GM23248 (cell line): ENCODE data around the gene LCE1E. TPM values are rescaled to one million over a fixed set of nuclear protein-coding genes. Genes with fewer than 3 reads are reported as not detected.

Experiments
- DNase-seq: peaks from one replicate; pipeline ENCODE4 v3.0.0-alpha.2; 2015
- H2AFZ ChIP-seq: fragments of 200-600 bp; sonication (generic); 2 replicates; pipeline ENCODE4 v1.6.1; 2016; ENCODE audit warnings: antibody characterized with exemption
- H3F3A ChIP-seq: fragments of 200-600 bp; sonication (generic); 2 replicates; pipeline ENCODE4 v1.6.1; 2016; ENCODE audit warnings: mild to moderate bottlenecking, antibody characterized with exemption, mixed run types; ENCODE audit not compliant: insufficient read depth
- H3K27ac ChIP-seq: fragments of 200-600 bp; sonication (generic); 2 replicates; pipeline ENCODE4 v1.5.1; 2016; ENCODE audit warnings: mild to moderate bottlenecking
- H3K27me3 ChIP-seq: fragments of 200-600 bp; sonication (generic); replicated peaks from 2 replicates; pipeline ENCODE4 v1.6.1; 2016; ENCODE audit warnings: mild to moderate bottlenecking; ENCODE audit not compliant: insufficient read depth
- H3K36me3 ChIP-seq: fragments of 200-600 bp; sonication (generic); 2 replicates; pipeline ENCODE4 v1.6.1; 2016; ENCODE audit warnings: low read depth, mild to moderate bottlenecking
- H3K4me1 ChIP-seq: fragments of 200-600 bp; sonication (generic); 2 replicates; pipeline ENCODE4 v1.6.1; 2016; ENCODE audit warnings: mild to moderate bottlenecking; ENCODE audit not compliant: insufficient read depth
- H3K4me2 ChIP-seq: fragments of 200-600 bp; sonication (generic); one replicate; pipeline ENCODE4 v1.6.1; 2016; ENCODE audit warnings: mild to moderate bottlenecking; ENCODE audit not compliant: unreplicated experiment
- H3K4me3 ChIP-seq: fragments of 200-600 bp; sonication (generic); 2 replicates; pipeline ENCODE4 v1.5.1; 2016; ENCODE audit warnings: mild to moderate bottlenecking
- H3K79me2 ChIP-seq: fragments of 200-600 bp; sonication (generic); 2 replicates; pipeline ENCODE4 v1.6.1; 2016; ENCODE audit warnings: mild to moderate bottlenecking; ENCODE audit not compliant: insufficient read depth
- H3K9ac ChIP-seq: fragments of 200-600 bp; sonication (generic); 2 replicates; pipeline ENCODE4 v1.6.1; 2016; ENCODE audit warnings: mild to moderate bottlenecking
- H3K9me2 ChIP-seq: fragments of 200-600 bp; sonication (generic); 2 replicates; pipeline ENCODE4 v1.6.1; 2016; ENCODE audit warnings: mixed run types, mild to moderate bottlenecking, moderate library complexity; ENCODE audit not compliant: insufficient read depth
- H3K9me3 ChIP-seq: fragments of 200-600 bp; sonication (generic); one replicate; pipeline ENCODE4 v1.6.1; 2017; ENCODE audit warnings: low read depth
- H4K20me1 ChIP-seq: fragments of 200-600 bp; sonication (generic); 2 replicates; pipeline ENCODE4 v1.6.0; 2016; ENCODE audit not compliant: insufficient read depth
- EZH2 ChIP-seq: fragments of 200-600 bp; sonication (generic); IDR thresholded peaks from 2 replicates; pipeline ENCODE4 v1.6.1; 2018; ENCODE audit warnings: antibody characterized with exemption, mild to moderate bottlenecking; ENCODE audit not compliant: insufficient read depth, poor library complexity, severe bottlenecking
- EZH2phosphoT487 ChIP-seq: fragments of 200-600 bp; sonication (generic); IDR thresholded peaks from 2 replicates; pipeline ENCODE4 v1.6.1; 2018; ENCODE audit warnings: antibody characterized with exemption, moderate library complexity, mild to moderate bottlenecking, low read depth; ENCODE audit not compliant: insufficient read depth
- WGBS, 2 experiments: methylation state at CpG; one replicate each; pipeline ENCODE4 v1.1.6; 2015 to 2017; ENCODE audit warnings: low lambda C conversion rate in 2 of 2, low coverage in 1 of 2; ENCODE audit errors: missing lambda C conversion rate in 2 of 2; 5-methylcytosine and 5-hydroxymethylcytosine counted together
- in situ Hi-C: fragments of 300-500 bp; cut with MboI; formaldehyde crosslinking; loops from 2 replicates; pipeline ENCODE4 v1.15.0; 2020
- polyA plus RNA-seq: library from polyadenylated mRNA; unstranded; fragments of >200 nt; fragmentation: Nextera tagmentation; extraction: Ambion mirVana; gene quantifications from 2 replicates; pipeline ENCODE4 v1.2.1, GENCODE V29; 2016
- total RNA-seq: library from RNA; depleted of rRNA; stranded (reverse); fragments of >200 nt; shearing (Covaris generic); gene quantifications from 2 replicates; pipeline ENCODE4 v1.2.3, GENCODE V29; 2014

Gene LCE1E
- total and polyA plus RNA-seq, 2 experiments from 2014 or later, result not detected

DNA sequence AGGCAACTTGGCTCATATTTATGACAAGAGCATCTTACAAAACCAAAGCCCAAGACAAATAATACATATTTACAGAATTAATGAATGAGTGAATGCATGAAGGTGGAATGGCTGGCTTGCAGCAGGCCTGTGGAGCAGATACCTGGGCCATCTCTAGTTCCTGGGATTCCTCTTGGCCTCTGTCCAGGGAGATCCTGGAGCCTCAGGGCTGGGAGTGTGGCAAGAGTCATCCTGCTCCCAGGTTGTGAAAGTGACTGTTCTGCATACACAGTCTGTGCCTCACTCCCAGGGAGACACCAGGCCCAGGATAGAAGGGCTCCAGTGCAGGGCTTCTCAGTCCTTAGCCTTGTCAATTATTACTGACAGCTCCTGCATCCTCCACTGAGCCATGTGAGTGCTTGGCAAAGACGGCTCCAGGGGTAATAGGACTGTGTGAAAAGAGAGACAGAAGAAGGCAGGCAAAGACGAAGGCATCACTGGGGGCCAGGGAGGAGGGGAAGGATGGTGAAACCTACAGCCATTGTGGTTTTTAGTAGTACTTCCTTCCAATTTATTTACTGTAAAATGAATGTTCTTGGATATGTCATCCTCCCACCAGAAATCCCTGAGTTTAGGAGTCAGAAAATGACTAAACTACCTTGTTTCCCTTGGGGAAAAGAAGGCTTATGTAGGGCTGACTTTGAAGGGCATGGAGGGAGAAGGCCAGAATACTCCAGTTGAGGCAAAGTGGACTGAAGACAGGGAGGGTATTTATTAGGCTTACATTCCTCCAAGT is 42.5 kb upstream of the LCE1E start:
- in situ Hi-C loops, result no loop called here
- Histone ChIP-seq H3F3A (peaks cover 45% of the 10 kb centered on the region), H3K27me3 (no peaks in the 10 kb centered on the region), H2AFZ (no peak overlapping the region), H3K9me2 (no peaks in the 10 kb centered on the region; the same call in 1 of the 2 replicates), H4K20me1 (no peaks in the 10 kb centered on the region), H3K9ac (peak overlapping the region; percentile 37), H3K4me2 (peak overlapping the region; percentile 14), H3K36me3 (no peaks in the 10 kb centered on the region), H3K4me1 (peaks cover 82% of the 10 kb centered on the region), H3K79me2 (no peaks in the 10 kb centered on the region), H3K9me3 (no peaks in the 10 kb centered on the region), H3K27ac (peak overlapping the region; percentile 83), H3K4me3 (no peak overlapping the region)
- TF ChIP-seq EZH2 (no peak), EZH2phosphoT487 (no peak)
- peak; percentile 90 for DNase-seq
- WGBS, 2 experiments, result 4 to 7% methylated on average over 2 of the region's 2 CpGs

DNA sequence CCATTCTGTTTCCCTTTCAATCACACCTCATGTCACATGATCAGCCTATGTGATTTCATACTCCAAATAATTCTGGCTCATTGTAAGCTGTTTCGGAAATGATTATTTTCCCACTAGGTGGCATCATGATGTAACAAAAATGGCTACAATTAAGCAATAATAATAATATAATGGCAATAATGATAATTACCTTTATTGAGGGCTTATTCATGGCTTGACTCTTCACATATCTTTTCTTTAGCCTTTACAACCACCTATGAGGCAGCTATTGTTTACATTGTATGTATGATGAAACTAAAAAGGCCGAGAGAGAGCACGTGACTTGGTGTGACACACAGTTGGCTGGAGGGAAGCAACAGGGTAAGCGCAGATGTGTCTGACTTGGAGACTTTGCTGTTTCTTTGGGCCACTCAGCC is 40.8 kb upstream of the LCE1E start:
- Histone ChIP-seq H3K9me2 (no peaks in the 10 kb centered on the region; the same call in 1 of the 2 replicates), H3K4me3 (no peak overlapping the region), H3K9me3 (no peaks in the 10 kb centered on the region), H3F3A (peaks cover 45% of the 10 kb centered on the region), H3K27ac (peak overlapping the region; percentile 83), H3K79me2 (no peaks in the 10 kb centered on the region), H2AFZ (peak overlapping the region; percentile 13; the same call in 1 of the 2 replicates), H3K27me3 (no peaks in the 10 kb centered on the region), H3K9ac (no peak overlapping the region), H3K4me2 (peak overlapping the region; percentile 5), H4K20me1 (no peaks in the 10 kb centered on the region), H3K36me3 (no peaks in the 10 kb centered on the region), H3K4me1 (peaks cover 75% of the 10 kb centered on the region)
- 41 to 49% methylated on average over 4 of the region's 4 CpGs for WGBS, 2 experiments
- in situ Hi-C loops, result no loop called here
- no peak for TF ChIP-seq EZH2
- no peak for TF ChIP-seq EZH2phosphoT487
- peak; percentile 82 for DNase-seq

DNA sequence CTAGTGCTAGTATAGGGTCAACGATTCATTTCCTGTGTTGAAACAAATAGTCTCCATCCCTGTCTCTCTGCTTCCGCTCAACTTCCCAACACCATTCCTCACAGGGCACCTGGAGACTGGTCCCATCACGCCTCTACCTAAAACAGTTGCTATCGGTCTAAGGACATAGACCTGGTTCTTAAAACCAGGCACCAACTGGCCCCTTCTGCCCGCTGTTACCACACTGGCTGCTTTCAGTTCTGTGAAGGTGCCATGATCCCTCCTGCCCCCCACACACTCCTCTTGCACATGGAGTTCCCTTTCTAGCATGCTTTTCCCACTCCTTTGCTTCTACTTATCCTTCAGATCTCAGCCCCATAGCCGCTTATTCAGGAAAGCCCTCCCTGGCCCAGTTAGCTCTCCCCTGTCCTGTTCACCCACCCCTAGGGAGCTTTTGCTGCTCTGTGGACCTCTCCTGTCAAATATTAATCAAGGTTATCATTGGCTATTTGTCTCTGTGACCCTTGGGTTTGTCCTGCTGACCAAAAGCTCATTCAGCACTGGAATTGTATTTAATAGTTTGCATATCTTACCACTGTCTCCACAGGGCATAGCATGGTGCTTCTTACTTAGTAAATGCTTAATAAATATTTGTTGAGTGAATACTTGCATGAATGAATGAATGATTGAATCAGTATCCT is 40.2 kb upstream of the LCE1E start:
- peak overlapping the region; percentile 83 for H3K27ac ChIP-seq
- H3K36me3 ChIP-seq, result no peaks in the 10 kb centered on the region
- H3K4me2 ChIP-seq, result no peak overlapping the region
- no peaks in the 10 kb centered on the region for H3K79me2 ChIP-seq
- no peaks in the 10 kb centered on the region for H3K27me3 ChIP-seq
- no peak for DNase-seq
- H3K4me1 ChIP-seq, result peaks cover 74% of the 10 kb centered on the region
- H3K9me3 ChIP-seq, result no peaks in the 10 kb centered on the region
- in situ Hi-C loops, result no loop called here
- WGBS, 2 experiments, result 67 to 79% methylated on average over 6 of the region's 6 CpGs
- no peak overlapping the region for H3K4me3 ChIP-seq
- peaks cover 45% of the 10 kb centered on the region for H3F3A ChIP-seq
- TF ChIP-seq EZH2phosphoT487 (no peak), EZH2 (no peak)
- H2AFZ ChIP-seq, result peak overlapping the region; percentile 13; the same call in 1 of the 2 replicates
- H3K9me2 ChIP-seq, result no peaks in the 10 kb centered on the region; the same call in 1 of the 2 replicates
- no peaks in the 10 kb centered on the region for H4K20me1 ChIP-seq
- no peak overlapping the region for H3K9ac ChIP-seq

DNA sequence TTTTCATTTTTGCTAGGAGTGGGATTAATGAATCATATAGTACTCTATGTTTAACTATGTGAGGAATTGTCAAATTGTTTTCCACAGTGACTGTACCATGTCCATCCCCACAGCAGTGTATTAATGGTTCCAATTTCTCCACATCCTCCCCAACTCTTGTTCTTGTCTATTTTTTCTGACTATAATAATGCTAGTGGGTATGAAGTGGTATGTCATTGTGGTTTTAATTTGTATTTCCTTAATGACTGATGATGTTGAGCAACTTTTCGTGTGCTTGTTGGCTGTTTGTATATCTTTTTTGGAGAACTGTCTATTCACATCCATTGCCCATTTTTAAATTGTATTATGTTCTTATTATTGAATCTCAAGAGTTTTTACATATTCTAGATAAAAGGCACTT is 38.2 kb upstream of the LCE1E start:
- Histone ChIP-seq H3K4me3 (no peak overlapping the region), H3K9ac (no peak overlapping the region)
- WGBS, 2 experiments, result 0% methylated on average over 1 of the region's 1 CpG

More for the DNA sequence above, 38.2 kb upstream of the LCE1E start:
- Histone ChIP-seq H3K27ac (peak overlapping the region; percentile 16), H4K20me1 (no peaks in the 10 kb centered on the region), H3K9me2 (no peaks in the 10 kb centered on the region), H3K4me1 (peaks cover 73% of the 10 kb centered on the region), H3K9me3 (no peaks in the 10 kb centered on the region), H3K4me2 (peak overlapping the region; percentile 22), H2AFZ (no peak overlapping the region), H3K79me2 (no peaks in the 10 kb centered on the region), H3K36me3 (no peaks in the 10 kb centered on the region), H3F3A (peaks cover 39% of the 10 kb centered on the region), H3K27me3 (no peaks in the 10 kb centered on the region)
- peak; percentile 58 for DNase-seq
- in situ Hi-C loops, result no loop called here
- TF ChIP-seq EZH2phosphoT487, result no peak
- no peak for TF ChIP-seq EZH2
